Ovary (tissue), 9 donors: ENCODE measurements around the gene OIP5. TPM values are rescaled to one million over a fixed set of nuclear protein-coding genes. Genes with fewer than 3 reads are reported as not detected.

ENCODE experiments used
- DNase-seq, 5 donors: peaks; one replicate each; pipeline ENCODE4 v3.0.0-alpha.2; 2019 to 2020
- H3K27ac ChIP-seq, 2 donors: fragments of 200-600 bp; one replicate each; pipeline versions ENCODE4 v1.5.1 to v1.8.0; 2019 to 2022
- H3K27me3 ChIP-seq: fragments of 200-600 bp; one replicate; pipeline ENCODE4 v1.8.0; 2022
- H3K36me3 ChIP-seq: fragments of 200-600 bp; sonication (generic); one replicate; pipeline ENCODE4 v1.5.1; 2019
- H3K4me1 ChIP-seq: one replicate; pipeline ENCODE4 v1.8.1; 2013; ENCODE audit warnings: mild to moderate bottlenecking, moderate library complexity; ENCODE audit not compliant: insufficient read depth
- H3K4me3 ChIP-seq: fragments of 200-600 bp; sonication (generic); one replicate; pipeline ENCODE4 v1.5.1; 2017
- H3K9me3 ChIP-seq, 2 donors: fragments of 200-600 bp in 1 of 2; sonication (generic) in 1 of 2; one replicate each; pipeline versions ENCODE4 v1.5.1 to v1.8.1; 2013 to 2019; ENCODE audit warnings: mild to moderate bottlenecking in 1 of 2, moderate library complexity in 1 of 2
- EP300 ChIP-seq: sonication (generic); formaldehyde crosslinking; IDR thresholded peaks from one replicate; pipeline ENCODE4 v1.6.1; 2017; ENCODE audit warnings: antibody characterized with exemption
- POLR2A ChIP-seq: fragments of 450-650 bp; IDR thresholded peaks from one replicate; pipeline ENCODE4 v1.6.1; 2017; ENCODE audit warnings: antibody characterized with exemption, mild to moderate bottlenecking, moderate library complexity
- WGBS, 3 donors: extraction: QIAGEN DNeasy Blood & Tissue Kit in 1 of 3; methylation state at CpG; one replicate each; pipeline versions ENCODE4 v1.1.5 to v1.1.7; 2013 to 2017; 5-methylcytosine and 5-hydroxymethylcytosine counted together
- intact Hi-C, 4 donors: fragments of 100-400 bp; cut with DNase I; formaldehyde crosslinking; loops; one replicate each; pipeline versions ENCODE4 v1.11.0 to v1.15.1; 2022 to 2023
- polyA plus RNA-seq, 2 donors: library from polyadenylated mRNA; stranded (reverse); fragments of 200-250 nt in 1 of 2; fragments of 350-450 nt in 1 of 2; fragmentation: Illumina TruSeq in 1 of 2; extraction: RNeasy Lipid Tissue Mini Kit (QIAGEN cat#74804) in 1 of 2; gene quantifications; one replicate each; pipeline ENCODE4 v1.2.3, GENCODE V29; 2013 to 2014
- total RNA-seq, 7 donors: library from RNA; depleted of rRNA in 2 of 7; stranded (reverse); fragments of >200 nt in 2 of 7; fragmentation: NEBNext Ultra II Directional in 3 of 7; extraction: Animal tissue kit (Norgen Biotek cat#: 25700) in 3 of 7; gene quantifications; one replicate each; pipeline versions ENCODE4 v1.1.0 to v1.2.4, GENCODE V29; 2016 to 2023
- TF ChIP-seq, protein P1 (sequence below), 3 donors: fragments of 450-650 bp in 2 of 3; fragments of 200-600 bp in 1 of 3; IDR thresholded peaks; one replicate each; pipeline versions ENCODE4 v1.5.1 to v1.8.0; 2016 to 2022; ENCODE audit warnings: antibody characterized with exemption in 3 of 3, mild to moderate bottlenecking in 1 of 3
- donor health status: DM: no; HTN: no; CAD: no; lungs with moderate emphysema.
- donor health status: DM: no; HTN: no; CAD: no.
- donor health status: Bipolar disorder and iron deficiency.
- donor health status: DM: yes; HTN: yes; CAD: no.
- donor health status: DM: no; HTN: no; CAD: no.
- donor health status: DM: yes; HTN: yes; CAD: no.

The OIP5 gene
- total and polyA plus RNA-seq, 9 donors: 0.52 to 1.9 (median 0.94) TPM

DNA sequence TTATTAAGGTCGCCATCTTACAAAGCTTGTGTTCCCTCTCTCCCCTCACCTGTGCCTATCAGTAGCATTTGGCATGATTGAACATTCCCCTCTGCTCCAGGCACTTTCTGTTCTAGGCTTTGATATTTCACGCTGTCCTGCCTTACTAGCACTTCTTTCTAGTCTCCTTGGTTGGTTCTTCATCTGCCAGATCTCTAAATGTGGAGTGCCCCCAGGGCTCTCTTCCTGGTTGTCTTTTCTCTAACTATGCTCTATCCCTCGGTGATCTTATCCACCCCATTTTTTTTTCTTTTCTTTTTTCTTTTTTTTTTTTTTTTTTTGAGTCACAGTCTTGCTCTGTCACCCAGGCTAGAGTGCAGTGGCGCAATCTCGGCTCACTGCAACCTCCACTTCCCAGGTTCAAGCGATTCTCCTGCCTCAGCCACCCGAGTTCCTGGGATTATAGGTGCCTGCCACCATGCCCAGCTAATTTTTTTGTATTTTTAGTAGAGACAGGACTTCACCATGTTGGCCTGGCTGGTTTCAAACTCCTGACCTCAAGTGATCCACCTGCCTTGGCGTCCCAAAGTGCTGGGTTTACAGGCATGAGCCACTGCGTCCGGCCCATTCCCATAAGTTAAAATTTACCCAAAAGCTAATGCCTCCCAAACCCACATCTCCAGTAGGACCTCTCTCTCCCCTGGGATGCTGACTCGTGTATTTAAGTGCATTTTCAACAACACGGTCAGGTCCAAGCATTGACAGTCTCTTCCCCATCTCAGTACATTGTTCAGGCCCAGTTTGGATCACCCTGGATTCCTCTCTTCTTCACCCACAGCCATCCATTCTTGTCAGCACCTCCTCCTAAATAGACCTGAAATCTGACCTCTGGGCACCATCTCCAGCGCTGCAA is 5.5 kb upstream of the OIP5 start:
- DNase-seq: no peak
- Histone ChIP-seq H3K9me3 (no peaks in the 10 kb centered on the region), H3K4me3 (no peak overlapping the region), H3K27ac (no peak overlapping the region), H3K36me3 (no peaks in the 10 kb centered on the region), H3K27me3 (no peaks in the 10 kb centered on the region), H3K4me1 (peaks cover 3% of the 10 kb centered on the region)
- TF ChIP-seq POLR2A (no peak), EP300 (no peak)
- WGBS, 3 donors: 90 to 91% (median 91%) methylated on average over 13 of the region's 13 CpGs
- intact Hi-C loops: no loop called here

DNA sequence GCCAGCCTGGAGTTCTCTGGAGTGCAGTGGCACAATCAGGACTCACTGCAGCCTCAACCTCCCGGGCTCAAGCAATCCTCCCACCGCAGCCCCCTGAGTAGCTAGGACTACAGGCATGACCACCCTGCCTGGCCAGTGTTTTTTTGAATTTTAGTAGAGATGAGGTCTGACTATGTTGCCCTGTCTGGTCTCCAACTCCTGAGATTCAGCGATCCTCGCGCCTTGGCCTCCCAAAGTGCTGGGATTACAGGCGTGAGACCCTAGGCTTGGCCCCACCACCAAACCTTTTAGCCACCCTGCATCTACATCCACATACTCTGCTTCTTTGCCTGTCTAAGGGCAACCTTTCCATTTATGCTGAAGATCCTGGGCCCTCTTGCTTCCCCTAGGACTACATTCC is 4.7 kb upstream of the OIP5 start:
- Histone ChIP-seq H3K9me3 (no peaks in the 10 kb centered on the region), H3K4me1 (peaks cover 3% of the 10 kb centered on the region), H3K36me3 (no peaks in the 10 kb centered on the region), H3K27ac (no peak overlapping the region), H3K27me3 (no peaks in the 10 kb centered on the region), H3K4me3 (no peak overlapping the region)
- intact Hi-C loops: no loop called here
- 98 to 100% (median 98%) methylated on average over 6 of the region's 6 CpGs for WGBS, 3 donors
- DNase-seq: no peak
- no peak for TF ChIP-seq POLR2A
- TF ChIP-seq EP300: no peak
- TF ChIP-seq, protein P1, sequence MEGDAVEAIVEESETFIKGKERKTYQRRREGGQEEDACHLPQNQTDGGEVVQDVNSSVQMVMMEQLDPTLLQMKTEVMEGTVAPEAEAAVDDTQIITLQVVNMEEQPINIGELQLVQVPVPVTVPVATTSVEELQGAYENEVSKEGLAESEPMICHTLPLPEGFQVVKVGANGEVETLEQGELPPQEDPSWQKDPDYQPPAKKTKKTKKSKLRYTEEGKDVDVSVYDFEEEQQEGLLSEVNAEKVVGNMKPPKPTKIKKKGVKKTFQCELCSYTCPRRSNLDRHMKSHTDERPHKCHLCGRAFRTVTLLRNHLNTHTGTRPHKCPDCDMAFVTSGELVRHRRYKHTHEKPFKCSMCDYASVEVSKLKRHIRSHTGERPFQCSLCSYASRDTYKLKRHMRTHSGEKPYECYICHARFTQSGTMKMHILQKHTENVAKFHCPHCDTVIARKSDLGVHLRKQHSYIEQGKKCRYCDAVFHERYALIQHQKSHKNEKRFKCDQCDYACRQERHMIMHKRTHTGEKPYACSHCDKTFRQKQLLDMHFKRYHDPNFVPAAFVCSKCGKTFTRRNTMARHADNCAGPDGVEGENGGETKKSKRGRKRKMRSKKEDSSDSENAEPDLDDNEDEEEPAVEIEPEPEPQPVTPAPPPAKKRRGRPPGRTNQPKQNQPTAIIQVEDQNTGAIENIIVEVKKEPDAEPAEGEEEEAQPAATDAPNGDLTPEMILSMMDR (IDR thresholded peaks at IDR 0.05): no peak

DNA sequence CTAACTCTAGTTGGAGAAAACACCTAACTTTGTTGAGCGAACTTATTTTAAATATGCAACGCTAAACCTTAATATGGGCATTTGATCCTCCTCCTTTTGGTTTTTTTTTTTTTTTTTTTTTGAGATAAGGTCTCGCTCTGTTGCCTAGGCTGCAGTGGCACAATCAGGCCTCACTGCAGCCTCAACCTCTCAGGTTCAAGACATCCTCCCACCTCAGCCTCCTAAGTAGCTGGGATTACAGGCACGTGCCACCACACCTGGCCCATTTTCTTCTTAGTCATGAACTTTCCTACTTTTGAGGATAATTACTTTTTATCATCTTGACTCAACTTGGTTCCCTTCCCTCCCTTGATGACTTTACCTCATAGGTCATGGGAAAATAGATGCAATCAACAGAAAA is 4.2 kb upstream of the OIP5 start:
- H3K27ac ChIP-seq: no peak overlapping the region
- no peaks in the 10 kb centered on the region for H3K36me3 ChIP-seq
- H3K27me3 ChIP-seq: no peaks in the 10 kb centered on the region
- no peak for DNase-seq
- intact Hi-C loops: no loop called here
- WGBS, 3 donors: 89 to 94% (median 92%) methylated on average over 4 of the region's 4 CpGs
- peaks cover 3% of the 10 kb centered on the region for H3K4me1 ChIP-seq
- no peaks in the 10 kb centered on the region for H3K9me3 ChIP-seq
- no peak overlapping the region for H3K4me3 ChIP-seq
- TF ChIP-seq POLR2A: no peak
- no peak for TF ChIP-seq EP300
- TF ChIP-seq, protein P1 (IDR thresholded peaks at IDR 0.05): no peak

DNA sequence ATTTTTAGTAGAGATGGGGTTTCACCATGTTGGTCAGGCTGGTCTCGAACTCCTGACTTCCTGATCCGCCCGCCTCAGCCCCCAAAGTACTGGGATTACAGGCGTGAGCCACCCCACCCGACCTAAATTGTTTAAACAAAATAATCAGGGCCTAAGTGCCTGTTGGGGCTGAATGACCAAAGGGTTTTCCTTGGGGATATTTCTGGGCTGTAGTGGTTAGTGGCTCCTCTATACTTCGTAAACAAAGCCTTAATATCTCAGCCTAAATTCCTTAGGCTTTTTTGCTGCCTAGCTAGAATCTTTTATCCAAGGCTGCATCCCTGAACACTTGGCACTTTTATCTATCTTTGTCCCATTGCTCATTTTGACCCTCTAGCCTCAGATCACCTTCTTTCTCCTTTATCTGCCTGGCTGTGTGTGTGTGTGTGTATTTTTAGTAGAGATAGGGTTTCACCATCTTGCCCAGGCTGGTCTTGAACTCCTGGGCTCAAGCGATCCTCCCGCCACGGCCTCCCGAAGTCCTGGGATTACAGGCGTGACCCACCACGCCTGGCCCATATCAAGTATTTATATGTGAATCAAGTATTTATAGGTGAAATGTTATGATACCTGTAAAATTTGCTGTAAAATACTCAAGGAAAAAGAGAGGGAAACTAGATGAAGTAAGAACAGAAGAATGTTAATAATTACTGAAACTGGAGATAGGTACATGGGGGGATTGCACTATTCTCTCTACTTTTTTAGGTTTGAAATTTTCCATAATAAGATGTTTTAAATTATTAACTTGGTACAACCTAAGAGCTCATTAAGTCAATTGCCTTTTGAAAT is 2.1 kb upstream of the OIP5 start:
- TF ChIP-seq POLR2A: no peak
- TF ChIP-seq EP300: no peak
- TF ChIP-seq, protein P1 (IDR thresholded peaks at IDR 0.05): no peak
- Histone ChIP-seq H3K27ac (no peak overlapping the region), H3K9me3 (no peaks in the 10 kb centered on the region), H3K4me3 (no peak overlapping the region), H3K27me3 (no peaks in the 10 kb centered on the region), H3K4me1 (peaks cover 3% of the 10 kb centered on the region), H3K36me3 (no peaks in the 10 kb centered on the region)
- WGBS, 3 donors: 82 to 90% (median 89%) methylated on average over 12 of the region's 12 CpGs
- intact Hi-C loops: loop anchor here in 1 of 4 donors (5.0 kb wide), 1 partner anchor 432 kb away; no protein-coding TSS in a partner anchor
- no peak for DNase-seq
